ENCODE measurements around the gene GFM1.

GFM1 gene

DNA sequence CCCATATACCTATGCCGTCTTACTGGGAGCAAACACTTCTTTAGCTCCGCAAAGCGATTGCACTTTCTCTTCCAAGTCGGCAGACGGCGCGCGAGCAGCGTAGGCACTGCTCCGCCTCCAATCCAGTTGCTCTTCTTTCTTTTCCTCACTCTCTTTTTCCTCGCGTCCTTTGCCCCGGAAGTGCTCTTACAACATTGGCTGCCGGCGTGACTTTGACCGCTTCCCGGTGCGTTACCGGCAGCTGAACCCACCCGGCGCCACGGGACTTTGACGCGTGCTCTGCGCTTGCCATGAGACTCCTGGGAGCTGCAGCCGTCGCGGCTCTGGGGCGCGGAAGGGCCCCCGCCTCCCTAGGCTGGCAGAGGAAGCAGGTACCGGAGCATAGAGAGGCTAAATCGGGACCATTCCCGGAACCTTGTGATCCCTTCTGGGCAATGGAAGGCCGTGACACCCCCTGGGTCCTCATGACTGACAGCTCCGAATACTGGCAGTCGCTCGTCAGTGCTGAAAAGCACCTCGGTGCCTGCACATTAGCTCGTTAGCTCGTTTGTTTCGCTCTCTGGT lies at the start of gene GFM1:
Gene GFM1 (plus strand): TSS at position 183 of the 564 bp plus-strand sequence. CDS start 108 bp downstream, at position 291.
- DNase-seq (ENCODE audit: low read depth in 2 of 2) = peak; percentile 83 to 85

- DNase-seq (ENCODE audit: low read depth in 2 of 2) = no peak
Observed at GRCh38 chr3:158600787-158601186, 43.5 kb upstream of the GFM1 start.

GRCh38 chr3:158602227-158602626 lies 42.1 kb upstream of the GFM1 start:
- no peak for DNase-seq (ENCODE audit: low read depth in 2 of 2)

GRCh38 chr3:158617982-158618875 lies 26.1 kb upstream of the GFM1 start:
- DNase-seq (ENCODE audit: low read depth in 2 of 2) = no peak

DNA sequence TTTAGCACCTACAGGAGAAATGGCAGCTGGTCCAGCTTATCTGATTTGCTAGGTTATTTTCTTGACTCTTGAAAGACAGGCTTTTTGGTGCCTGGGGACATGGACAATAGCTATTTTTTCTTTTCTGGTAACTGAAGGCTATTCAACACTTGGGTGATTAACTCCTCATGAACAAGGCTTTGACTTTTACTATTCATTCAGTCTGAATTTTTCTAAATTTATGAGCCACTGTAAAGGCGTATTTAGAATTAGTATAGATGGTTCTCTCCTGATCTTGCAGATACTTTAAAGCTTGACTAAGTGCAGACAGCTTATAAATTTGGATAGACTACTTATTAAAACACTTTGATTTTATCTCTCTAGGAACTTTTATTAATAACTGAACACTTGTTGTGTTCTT lies 18.4 kb upstream of the GFM1 start:
- no peak for DNase-seq (ENCODE audit: low read depth in 2 of 2)

DNA sequence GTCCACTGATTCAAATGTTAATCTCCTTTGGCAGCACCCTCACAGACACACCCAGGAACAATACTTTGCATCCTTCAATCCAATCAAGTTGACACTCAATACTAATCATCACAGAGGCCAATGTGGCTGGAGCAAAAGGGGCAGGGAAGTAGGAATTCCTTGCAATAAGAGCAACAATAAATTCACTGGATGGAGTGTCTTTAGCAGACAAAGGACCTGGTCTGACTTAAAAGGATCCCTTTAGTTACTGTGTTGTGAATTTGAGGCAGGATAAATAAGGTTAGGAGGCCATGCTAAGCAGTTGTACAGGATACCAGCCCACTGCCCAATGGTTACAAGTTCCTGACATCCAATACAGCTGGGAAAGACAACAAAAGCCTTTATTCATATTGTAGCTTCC lies 12.3 kb upstream of the GFM1 start:
- DNase-seq (ENCODE audit: low read depth in 2 of 2) = no peak

- no peak for DNase-seq (ENCODE audit: low read depth in 2 of 2)
Observed at GRCh38 chr3:158640646-158641045, 3.7 kb upstream of the GFM1 start.

- no peak for DNase-seq (ENCODE audit: low read depth in 2 of 2)
Observed at GRCh38 chr3:158642005-158642404, 2.3 kb upstream of the GFM1 start.

GRCh38 chr3:158642474-158643210 lies 1.7 kb upstream of the GFM1 start:
- DNase-seq (ENCODE audit: low read depth in 2 of 2) = no peak

- DNase-seq (ENCODE audit: low read depth in 2 of 2) = no peak
Observed at GRCh38 chr3:158649791-158650190, 5.5 kb downstream of the GFM1 start.

- no peak for DNase-seq (ENCODE audit: low read depth in 2 of 2)
Observed at GRCh38 chr3:158651192-158651591, 6.9 kb downstream of the GFM1 start.

DNA sequence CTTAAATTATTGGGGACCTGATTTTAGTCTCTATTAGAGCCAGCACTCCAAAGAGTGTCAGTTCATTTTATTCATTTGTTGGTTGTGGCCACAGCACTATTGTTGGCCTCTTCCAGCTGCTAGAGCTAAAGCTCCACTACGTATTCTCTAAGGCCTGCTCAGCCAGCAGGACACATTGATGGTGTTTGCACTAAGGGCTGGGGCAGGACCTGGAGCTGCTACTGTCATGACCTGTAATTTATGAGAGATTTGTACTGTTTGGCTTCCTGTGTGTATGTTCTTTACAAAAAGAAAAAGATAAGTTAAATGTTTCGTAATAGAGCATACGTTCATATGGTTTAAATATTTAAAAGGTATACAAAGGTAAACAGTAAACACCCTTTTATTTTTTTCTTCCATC lies 8.1 kb downstream of the GFM1 start:
- DNase-seq (ENCODE audit: low read depth in 2 of 2) = no peak

DNA sequence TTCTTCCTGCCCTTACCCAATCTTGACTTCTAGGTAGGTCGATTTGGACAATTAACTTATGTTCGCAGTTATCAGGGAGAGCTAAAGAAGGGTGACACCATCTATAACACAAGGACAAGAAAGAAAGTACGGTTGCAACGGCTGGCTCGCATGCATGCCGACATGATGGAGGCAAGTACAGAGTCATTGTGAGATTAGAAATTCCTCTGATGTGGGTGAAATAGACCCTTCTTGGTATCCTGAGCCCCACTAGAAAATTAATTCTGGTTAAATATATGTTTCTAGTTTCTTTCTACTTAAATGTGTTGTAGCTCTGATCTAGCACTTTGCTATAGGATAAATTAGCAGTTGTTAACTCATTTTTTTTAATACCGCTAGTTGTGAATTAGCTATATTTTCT lies 14.6 kb downstream of the GFM1 start:
- DNase-seq (ENCODE audit: low read depth in 2 of 2) = no peak

- peak in 1 of 2 donors; percentile 24 for DNase-seq (ENCODE audit: low read depth in 2 of 2)
Observed at GRCh38 chr3:158659454-158660237, 15.3 kb downstream of the GFM1 start.

DNA sequence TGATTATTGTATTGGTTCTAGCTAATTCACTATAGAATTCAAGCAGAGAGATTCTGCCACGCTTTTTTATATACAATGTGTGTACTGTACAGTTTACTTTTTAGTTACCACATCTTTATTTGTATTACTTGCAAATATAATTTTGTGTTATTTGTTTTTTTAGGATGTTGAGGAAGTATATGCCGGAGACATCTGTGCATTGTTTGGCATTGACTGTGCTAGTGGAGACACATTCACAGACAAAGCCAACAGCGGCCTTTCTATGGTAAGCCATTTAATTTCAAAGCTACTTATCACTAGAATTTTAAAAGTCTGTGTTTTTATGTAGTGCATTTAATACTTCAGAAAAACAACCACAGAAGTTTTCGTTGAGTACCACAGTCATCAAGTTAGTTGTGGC lies 16.4 kb downstream of the GFM1 start:
- DNase-seq (ENCODE audit: low read depth in 2 of 2) = no peak

DNA sequence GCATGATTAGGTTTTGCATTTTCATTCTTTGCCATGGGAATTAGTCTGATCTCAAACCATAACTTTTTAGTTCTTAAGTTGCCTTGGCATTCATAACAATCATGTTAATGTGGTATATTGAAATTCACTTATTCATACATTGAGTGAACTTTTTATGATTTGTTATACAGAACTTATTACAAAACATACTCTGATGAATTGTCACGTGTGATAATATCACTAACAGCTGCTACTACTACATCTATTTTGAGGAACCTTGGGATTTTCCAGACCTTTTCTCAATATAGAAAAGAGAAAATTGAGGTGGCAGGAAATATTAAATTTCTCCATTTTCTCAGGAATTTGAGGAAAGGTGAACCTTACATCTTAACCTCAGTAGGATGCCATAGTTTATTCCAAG lies 18.9 kb downstream of the GFM1 start:
- DNase-seq (ENCODE audit: low read depth in 2 of 2) = no peak

DNA sequence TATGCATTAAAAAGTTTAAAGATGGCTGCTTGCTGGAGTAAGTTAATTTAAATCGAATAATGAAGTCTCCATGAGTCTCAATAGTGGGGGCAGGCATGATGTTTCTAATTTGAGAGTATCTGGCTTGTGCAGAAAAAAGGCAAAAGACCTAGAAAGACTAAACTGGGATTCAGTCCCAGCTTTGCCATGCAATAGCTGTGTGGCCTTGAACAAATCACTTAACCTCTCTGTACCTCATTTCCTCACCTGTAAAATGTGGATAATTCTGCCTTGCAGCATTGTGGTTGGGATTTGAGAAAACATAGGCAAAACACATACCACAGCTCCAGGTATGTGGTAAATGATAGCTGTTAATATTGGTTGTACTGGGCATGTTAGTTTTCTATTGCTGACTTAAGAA lies 19.5 kb downstream of the GFM1 start:
- DNase-seq (ENCODE audit: low read depth in 2 of 2) = no peak

GRCh38 chr3:158666416-158666815 lies 22.1 kb downstream of the GFM1 start:
- DNase-seq (ENCODE audit: low read depth in 2 of 2) = no peak

DNA sequence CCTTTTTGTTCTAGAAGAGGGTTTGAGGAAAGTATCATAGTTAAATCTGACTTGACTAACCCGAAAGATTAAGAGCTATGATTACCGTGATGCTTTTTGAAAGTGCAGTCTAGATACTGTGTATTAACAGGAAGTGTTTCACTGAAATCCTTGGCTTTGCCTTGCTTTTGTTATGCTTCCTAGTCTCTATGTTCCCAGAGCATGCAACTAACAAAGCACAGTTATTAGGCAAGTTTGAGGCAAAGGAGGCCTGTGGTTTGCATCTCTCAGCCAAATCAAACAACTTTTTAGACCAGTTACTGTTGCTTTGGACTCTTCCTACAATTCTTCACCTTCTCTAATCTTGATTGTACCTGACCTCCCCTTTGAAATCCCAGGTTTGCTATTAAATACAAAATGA lies 24.2 kb downstream of the GFM1 start:
- DNase-seq (ENCODE audit: low read depth in 2 of 2) = no peak

DNA sequence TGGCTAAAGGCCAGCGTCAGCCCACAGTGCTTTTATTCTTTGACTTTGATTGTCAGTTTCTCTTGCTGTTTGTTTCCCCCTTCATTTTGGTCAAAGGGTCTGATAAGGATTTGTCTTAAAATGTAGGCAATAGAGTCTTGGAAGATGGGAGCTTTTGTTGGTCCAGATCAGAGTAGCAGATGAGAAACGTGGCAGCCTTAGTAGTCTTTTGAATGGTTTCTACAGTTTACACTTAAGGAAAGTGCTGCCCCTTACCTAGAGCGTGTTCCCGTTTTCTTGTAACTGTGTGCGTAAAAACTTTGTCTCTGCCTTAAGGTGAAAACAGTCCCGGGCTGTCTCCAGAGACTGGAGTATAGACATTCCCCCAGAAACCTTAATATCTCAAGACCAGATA lies 27.5 kb downstream of the GFM1 start:
- DNase-seq (ENCODE audit: low read depth in 2 of 2) = no peak

GRCh38 chr3:158672215-158673176 lies 28.2 kb downstream of the GFM1 start, which contains the start of gene LXN:
Gene LXN, minus strand, starts transcription at chr3:158672648. Its CDS starts 170 bp downstream, at chr3:158672478.
- peak; percentile 39 to 60 for DNase-seq (ENCODE audit: low read depth in 2 of 2)

Data from stimulated activated CD8-positive, alpha-beta memory T cell treated with anti-CD3 and anti-CD28 coated beads, Interleukin-7, amount 100 ng/mL, for 4 hours (primary cell).